ENCODE measurements around the gene KMT2E. TPM values are rescaled to one million over a fixed set of nuclear protein-coding genes. Genes with fewer than 3 reads are reported as not detected.

The KMT2E gene
- total RNA-seq, 1 donor from 2014 or later: 88.2 TPM

DNA sequence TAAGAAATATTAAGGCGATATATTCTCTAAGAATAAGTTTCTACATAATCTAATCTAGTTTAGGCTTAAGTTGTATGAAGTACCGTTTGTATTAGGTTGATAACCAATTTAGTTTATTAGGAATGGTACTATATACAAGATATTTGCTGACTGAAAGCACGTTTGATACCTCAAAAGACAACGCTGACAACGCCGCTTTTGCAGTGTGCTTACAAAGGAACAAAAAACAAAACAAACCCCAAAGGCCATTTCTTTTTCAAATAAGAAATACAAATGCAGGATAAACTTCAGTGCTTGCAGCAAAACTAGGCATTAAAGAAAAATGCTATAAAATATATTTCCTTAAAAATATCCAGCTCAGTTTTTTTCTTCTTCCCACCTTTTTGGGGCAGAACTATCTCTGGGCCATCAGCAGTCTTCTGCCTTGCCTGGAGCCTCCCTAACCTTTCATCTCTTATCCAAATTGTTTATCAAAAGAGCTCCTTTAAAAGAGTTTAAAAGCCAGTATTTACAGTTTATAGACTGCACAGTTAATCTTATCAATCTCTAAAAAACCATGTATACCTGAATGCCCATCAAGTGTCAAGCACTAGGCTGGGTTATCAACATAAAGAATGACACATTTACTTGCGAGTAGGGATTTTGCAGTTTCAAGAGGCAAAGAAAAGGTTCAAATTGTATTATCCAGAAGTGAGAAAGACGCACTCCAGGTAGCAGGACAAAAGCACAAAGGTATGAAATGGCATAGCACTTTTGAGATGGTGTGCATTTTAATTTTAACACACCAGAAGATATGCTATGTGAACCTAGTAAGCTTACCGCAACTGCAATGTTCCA, 4.1 kb upstream of the KMT2E start:
- ATAC-seq (no peak), DNase-seq (no peak)
- Histone ChIP-seq H3K27me3 (ENCODE audit: low read depth) (no peaks in the 10 kb centered on the region), H3K9me3 (no peaks in the 10 kb centered on the region), H3K27ac (peak overlapping the region; percentile 100), H3K4me1 (peaks cover 57% of the 10 kb centered on the region), H3K36me3 (peaks cover 8% of the 10 kb centered on the region), H3K4me3 (peak overlapping the region; percentile 84)
- intact Hi-C loops (cut with DNase I): no loop called here
- TF ChIP-seq, protein P1, sequence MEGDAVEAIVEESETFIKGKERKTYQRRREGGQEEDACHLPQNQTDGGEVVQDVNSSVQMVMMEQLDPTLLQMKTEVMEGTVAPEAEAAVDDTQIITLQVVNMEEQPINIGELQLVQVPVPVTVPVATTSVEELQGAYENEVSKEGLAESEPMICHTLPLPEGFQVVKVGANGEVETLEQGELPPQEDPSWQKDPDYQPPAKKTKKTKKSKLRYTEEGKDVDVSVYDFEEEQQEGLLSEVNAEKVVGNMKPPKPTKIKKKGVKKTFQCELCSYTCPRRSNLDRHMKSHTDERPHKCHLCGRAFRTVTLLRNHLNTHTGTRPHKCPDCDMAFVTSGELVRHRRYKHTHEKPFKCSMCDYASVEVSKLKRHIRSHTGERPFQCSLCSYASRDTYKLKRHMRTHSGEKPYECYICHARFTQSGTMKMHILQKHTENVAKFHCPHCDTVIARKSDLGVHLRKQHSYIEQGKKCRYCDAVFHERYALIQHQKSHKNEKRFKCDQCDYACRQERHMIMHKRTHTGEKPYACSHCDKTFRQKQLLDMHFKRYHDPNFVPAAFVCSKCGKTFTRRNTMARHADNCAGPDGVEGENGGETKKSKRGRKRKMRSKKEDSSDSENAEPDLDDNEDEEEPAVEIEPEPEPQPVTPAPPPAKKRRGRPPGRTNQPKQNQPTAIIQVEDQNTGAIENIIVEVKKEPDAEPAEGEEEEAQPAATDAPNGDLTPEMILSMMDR (IDR thresholded peaks at IDR 0.05): no peak

DNA sequence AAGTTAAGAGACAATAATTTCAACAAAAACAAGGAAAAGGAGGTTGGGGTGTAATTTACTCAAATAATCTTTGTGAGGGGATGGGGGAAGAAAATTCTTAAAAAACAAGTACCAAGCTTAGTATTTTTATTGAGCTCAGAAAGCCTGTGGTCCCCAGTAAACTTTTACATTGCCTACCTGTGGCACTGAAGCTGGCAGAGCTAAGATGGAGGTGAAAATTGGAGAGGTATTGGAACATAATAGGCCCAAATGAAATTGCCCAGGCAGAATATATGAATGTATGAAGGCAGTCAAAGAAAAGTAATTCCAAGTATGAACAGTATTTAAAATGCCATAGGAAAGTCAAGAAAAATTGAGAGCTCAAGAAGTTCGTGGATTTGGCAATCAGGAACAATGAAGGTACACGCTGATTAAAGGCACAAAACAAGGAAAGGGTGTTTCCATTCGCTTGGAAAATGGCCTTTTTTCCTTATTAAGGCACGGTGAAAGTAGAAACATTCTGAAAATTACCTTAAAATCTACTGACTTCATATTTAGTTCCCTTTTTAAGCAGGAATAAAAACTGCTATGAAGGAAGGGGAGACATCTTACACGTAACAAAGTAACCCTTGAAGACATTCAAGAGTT, 3.4 kb upstream of the KMT2E start:
- Histone ChIP-seq H3K36me3 (peaks cover 4% of the 10 kb centered on the region), H3K9me3 (no peaks in the 10 kb centered on the region), H3K27ac (peak overlapping the region; percentile 100), H3K4me1 (peaks cover 50% of the 10 kb centered on the region), H3K4me3 (peak overlapping the region; percentile 84), H3K27me3 (ENCODE audit: low read depth) (no peaks in the 10 kb centered on the region)
- DNase-seq (no peak), ATAC-seq (no peak)
- intact Hi-C loops (cut with DNase I): no loop called here
- TF ChIP-seq, protein P1 (IDR thresholded peaks at IDR 0.05): no peak

DNA sequence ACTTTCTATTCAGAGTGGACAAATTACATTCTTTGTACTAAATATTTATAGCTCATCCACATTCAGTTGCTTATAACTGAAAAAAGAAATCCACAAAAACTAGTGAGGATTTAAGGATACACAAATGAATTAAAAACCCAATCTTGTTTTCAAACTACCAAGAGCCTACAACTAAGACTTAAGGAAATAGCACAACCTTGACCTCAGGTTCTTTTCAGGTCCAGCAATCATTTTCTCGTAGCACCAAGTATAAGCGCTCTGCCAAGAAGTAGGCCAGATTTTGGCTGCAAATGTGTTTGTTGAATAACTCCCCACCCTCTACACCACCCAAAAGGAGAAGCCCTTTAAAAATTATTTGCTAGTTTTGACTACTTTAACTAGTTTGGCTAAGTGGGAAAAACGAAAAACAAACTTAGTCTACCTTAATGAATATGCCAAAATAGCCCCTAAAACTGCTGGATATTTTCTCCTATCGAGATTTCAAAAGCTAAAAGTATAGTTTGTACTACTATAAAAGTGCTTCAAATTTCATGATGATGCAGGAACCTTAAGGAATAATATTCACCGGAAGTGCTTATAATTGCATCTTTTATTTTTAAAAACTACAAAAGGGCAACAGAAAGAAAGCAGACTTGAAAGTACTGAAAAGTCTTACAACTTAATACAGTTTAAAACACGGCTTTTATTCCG, 2.7 kb upstream of the KMT2E start:
- ATAC-seq (no peak), DNase-seq (no peak)
- TF ChIP-seq, protein P1 (IDR thresholded peaks at IDR 0.05): no peak
- H3K4me1 ChIP-seq: peaks cover 46% of the 10 kb centered on the region
- H3K36me3 ChIP-seq: peaks cover 4% of the 10 kb centered on the region
- H3K9me3 ChIP-seq: no peaks in the 10 kb centered on the region
- peak overlapping the region; percentile 100 for H3K27ac ChIP-seq
- intact Hi-C loops (cut with DNase I): no loop called here
- peak overlapping the region; percentile 84 for H3K4me3 ChIP-seq
- no peaks in the 10 kb centered on the region for H3K27me3 ChIP-seq (ENCODE audit: low read depth)

DNA sequence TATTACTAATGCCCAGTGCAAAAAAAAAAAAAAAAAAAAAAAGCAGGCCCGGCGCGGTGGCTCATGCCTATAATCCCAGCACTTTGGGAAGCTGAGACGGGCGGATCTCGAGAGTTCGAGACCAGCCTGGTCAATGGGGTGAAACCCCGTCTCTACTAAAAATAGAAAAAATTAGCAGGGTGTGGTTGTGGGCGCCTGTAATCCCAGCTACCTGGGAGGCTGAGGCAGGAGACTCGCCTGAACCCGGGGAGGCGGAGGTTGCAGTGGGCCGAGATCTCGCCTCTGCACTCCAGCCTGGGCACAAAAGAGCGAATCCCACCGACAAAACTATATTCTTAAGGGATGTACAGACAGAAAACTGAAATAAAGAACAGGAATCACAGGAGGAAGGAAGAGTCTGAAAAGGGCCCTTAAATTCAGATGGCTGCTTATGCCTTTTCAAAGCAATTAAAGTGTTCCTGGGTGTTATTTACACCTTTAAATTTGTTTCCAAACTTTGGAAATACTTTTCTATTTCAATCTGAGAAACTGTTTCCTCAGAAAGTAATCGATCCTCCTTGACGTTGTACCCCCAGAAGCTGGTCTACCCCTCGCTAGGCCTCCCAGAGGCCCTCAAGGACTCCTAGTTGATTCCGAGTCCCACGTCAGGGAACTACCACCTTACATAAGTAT, 2.0 kb upstream of the KMT2E start:
- DNase-seq (no peak), ATAC-seq (no peak)
- TF ChIP-seq, protein P1 (IDR thresholded peaks at IDR 0.05): no peak
- H3K4me3 ChIP-seq: peak overlapping the region; percentile 84
- intact Hi-C loops (cut with DNase I): no loop called here
- H3K9me3 ChIP-seq: no peaks in the 10 kb centered on the region
- peaks cover 46% of the 10 kb centered on the region for H3K4me1 ChIP-seq
- H3K36me3 ChIP-seq: peaks cover 4% of the 10 kb centered on the region
- peak overlapping the region; percentile 100 for H3K27ac ChIP-seq
- H3K27me3 ChIP-seq (ENCODE audit: low read depth): no peaks in the 10 kb centered on the region

Measured in lower lobe of right lung (tissue), 2 donors.